ENCODE data around the gene DHRS11.

DHRS11 gene, protein sequence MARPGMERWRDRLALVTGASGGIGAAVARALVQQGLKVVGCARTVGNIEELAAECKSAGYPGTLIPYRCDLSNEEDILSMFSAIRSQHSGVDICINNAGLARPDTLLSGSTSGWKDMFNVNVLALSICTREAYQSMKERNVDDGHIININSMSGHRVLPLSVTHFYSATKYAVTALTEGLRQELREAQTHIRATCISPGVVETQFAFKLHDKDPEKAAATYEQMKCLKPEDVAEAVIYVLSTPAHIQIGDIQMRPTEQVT

DNA sequence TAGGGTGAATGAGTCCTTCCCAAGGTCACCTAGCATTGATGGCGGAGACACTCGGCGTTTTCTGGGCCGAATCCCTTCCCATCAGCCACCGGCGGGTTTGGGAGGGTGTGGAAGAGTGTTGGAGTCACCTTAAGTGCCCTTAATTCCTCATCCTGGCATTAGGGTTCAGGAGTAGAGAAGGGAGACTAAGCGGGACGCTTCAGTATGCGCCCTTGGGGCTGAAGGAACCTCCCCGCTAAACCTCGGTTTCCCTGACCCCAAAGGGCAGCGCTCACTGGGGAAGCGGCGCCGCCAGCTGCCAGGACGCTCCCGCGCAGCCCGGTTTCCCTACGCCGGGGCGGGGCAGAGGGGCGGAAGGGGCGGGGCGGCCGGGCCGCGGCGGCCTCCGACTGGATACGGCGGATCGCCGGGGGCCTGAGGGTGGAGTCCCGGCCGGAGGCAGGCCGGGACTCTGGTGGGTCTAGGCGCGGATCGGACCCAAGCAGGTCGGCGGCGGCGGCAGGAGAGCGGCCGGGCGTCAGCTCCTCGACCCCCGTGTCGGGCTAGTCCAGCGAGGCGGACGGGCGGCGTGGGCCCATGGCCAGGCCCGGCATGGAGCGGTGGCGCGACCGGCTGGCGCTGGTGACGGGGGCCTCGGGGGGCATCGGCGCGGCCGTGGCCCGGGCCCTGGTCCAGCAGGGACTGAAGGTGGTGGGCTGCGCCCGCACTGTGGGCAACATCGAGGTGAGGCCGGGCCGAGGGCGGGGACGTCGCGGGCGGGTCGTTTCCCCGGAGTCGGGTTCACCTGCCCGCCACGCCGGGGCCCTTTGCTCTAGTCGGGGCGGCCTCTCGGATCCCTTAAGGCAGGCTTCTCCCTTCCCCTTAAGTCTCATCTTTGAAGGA lies at the start of gene DHRS11:
TSS of gene DHRS11 (plus strand) at position 446 of the 882 bp plus-strand sequence. CDS start at position 577, 131 bp downstream.
- peak; percentile 84 for DNase-seq

DNA sequence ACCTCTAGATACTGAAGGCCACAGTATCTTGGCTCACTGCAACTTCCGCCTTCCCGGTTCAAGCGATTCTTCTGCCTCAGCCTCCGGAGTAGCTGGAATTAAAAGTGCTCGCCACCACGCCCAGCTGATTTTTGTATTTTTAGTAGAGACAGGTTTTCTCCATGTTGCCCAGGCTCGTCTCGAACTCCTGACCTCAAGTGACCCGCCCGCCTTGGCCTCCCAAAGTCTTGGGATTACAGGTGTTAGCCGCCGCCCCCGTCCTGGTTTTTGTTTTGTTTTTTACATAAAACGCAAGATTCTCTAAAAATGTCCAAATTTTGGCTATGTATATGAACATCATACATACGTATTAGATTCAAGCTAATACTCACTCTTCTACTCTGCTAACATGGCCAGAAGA lies 48.9 kb upstream of the DHRS11 start:
- no peak for DNase-seq

DNA sequence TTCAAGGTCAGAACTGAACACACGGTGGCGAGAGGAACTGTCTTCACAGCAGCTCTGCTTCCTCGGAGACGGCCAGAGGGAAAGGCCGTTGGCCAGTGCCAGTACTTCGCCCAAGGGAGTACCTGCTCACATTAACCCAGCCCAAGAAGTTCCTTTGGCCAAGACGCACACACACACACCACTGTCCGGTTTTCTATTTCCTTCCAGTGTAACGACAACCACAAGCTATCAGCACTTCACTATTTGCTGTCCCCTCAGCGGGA lies 47.7 kb upstream of the DHRS11 start:
- peak; percentile 67 for DNase-seq

DNA sequence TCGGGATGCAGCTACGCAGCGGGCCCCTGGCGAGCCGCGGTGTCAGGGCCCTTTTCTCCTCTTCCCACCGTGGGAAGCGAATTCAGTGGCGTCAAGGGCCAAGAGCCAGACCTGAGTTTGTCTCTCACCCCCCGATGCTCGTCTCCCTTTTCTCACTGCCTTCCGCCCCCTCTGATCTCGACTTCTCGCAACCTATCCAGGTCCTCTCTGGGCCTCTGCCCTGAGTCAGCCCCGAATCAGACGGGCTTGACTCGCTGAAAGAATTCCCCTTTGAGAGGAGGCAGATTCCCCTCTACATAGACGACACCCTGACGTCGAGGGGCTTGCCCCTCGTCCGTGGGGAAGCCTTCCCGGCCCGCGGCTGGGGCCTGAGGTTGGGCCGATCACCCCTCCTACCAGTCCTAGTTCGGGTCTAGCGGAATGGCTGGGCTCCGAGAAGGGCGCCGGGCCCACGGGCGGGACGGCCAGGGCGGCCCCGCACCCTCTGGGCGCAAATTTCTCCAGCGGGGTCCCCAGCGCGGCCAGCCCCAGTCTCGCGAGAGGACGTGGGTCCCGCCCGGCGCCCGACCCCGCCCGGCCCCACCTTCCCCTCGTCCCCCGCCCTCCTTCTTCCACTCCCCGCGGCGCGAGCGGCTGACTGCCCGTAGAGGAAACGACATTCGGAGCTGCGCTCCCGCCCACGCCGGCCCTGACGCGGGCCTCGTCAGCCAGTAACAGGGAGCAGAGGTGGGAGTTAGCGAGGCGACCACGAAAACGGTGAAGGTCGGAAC lies 47.2 kb upstream of the DHRS11 start, which contains the start of gene GGNBP2:
TSS of gene GGNBP2 (plus strand) at position 613 of the 770 bp plus-strand sequence. CDS start 806 bp downstream, outside the sequence.
- peak; percentile 94 for DNase-seq

DNA sequence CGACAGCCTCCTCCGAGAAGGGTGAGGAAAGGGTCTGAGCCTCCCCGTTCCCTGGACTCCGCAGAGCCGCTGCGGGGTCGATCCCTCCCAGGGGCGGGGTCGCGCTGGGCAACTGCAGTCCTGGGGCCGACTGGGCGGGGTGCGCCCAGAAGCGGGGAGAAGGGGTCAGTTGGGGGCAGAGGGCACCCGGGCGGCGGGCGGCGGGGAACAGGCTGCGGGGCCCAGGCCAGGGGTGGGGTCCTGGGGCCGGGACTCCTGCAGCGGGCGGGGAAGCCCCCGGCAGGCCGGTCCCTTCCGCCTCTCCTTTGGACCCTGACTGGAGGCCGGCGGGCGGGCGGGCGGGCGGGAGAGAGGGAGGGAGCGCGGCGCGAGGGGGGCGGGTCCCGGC lies 46.6 kb upstream of the DHRS11 start:
- DNase-seq, result no peak

DNA sequence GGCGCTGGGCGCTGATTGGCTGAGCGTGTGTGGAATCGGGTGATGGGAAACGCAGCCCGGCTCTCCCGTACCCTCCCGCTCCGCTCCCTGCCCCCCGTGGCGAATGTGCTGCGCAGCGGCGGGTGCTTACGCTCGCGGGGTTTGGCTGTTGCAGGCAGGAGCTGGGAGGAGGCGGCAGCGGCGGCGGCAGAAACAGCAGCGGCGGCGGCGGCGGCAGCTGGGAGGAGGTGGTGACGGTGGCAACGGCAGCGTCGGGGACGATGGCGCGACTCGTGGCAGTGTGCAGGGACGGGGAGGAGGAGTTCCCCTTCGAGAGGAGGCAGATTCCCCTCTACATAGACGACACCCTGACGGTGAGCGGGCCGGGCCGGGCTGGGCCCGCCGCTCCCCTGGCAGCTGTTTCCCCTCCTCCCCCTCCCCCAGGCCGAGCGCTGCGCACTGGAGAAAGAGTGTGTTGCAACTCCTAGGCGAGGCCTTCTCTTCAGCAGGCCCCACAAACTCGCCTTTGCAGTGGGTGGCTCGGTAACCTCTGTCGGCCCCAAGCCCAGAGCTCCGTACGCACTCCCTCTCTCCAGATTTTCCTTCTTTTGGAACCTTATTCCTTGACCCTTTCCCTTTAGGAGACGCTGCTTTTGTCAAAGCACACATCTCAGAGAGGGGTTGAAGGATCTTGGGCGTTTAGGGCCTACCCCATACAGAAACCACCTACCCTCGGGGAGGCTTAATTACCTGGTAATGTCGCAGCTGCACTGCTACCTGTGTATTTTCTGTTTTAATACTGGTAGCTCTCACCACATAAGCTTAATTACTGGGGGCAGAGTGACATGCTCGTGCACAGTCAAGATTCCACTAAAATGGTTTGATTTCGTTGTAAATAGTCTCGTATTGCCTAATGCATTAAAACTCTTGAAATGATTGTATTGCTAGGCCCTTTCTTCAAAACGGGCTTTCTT lies 45.9 kb upstream of the DHRS11 start:
- peak; percentile 97 for DNase-seq

DNA sequence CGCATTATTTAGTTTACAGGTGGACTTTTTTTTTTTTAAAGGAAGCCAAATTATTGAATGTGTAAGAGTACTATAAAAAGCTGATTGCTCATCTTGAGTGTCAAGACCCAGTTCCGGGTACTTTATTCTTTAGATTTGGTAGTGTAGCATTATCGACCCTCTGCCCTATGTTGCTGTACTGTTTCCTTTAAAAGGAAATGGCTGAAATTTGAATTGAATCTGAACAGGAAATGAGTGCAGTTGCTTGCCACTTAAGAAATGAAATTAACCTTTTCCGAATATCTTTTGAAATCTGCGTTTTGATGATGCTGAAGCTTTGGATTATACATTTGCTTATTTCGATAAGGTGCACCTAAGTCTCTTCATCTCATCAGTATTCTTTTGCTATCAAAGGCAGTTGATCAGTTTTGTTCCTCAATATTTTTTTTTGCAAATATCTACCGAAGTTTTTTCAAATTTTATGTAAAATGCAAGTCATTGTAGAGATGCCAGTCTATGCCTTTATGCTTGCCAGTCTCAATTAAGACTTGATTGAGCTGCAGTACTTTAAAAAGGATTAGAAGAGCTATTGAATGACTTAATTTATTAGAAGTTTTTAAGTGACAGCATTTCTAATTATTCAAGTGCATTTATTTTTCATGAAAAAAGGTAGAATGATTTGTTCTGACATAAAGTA lies 45.1 kb upstream of the DHRS11 start:
- no peak for DNase-seq

DNA sequence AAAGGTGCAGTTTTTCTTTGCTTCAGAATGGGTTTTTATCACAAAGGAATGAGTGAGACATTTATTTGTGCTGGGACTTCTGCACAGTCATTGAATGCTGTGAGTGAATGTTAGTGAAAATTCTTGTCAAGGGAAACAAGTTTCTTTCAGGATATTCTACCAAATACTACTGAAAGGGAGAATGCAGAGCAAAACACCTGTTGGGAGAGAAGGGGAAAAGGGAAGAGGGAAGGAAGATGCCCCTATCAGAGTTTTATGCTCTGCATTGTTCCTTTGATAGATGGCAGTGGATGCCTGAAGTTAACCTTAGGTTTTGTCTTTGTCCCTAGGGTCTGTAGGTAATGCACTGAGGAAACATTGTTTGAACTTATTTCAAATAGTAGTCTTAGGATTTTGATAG lies 43.9 kb upstream of the DHRS11 start:
- no peak for DNase-seq

DNA sequence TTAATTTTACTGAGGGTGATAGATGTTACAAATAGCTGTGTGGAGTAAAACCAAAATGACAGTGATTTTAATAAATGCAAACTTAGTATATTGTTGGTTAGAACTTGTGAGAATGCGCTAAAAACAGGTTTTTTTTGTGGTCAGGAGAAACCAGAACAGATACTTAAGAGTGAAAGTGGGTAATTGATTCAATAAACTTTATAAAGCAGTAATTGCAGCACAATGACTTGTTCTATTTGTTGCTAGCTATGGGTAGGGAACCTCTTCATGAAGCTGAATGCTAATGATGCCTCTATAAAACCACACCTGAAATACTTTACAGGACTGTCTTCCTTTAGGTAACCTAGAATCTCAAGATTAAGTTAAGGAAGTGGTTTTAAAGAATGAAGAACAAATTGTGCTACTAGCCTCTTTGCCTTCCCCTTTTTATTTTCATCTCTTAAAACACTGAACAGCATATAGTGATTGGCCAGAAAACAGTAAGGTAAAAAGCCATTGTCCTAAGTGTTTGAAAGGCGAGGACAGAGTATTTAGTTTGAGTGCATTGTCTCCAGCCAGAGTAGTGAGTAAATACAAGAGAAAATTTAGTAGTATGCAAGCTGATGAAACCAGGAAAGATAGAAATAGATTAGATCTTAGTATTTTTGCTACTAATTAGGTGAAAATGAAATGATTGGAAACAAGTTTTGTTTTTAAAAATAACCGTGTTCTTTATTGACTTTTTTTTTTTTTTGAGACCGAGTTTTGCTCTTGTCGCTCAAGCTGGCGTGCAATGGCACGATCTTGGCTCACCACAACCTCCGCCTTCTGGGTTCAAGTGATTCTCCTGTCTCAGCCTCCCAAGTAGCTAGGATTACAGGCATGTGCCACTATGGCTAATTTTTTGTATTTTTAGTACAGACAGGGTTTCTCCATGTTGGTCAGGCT lies 40.9 kb upstream of the DHRS11 start:
- no peak for DNase-seq

DNA sequence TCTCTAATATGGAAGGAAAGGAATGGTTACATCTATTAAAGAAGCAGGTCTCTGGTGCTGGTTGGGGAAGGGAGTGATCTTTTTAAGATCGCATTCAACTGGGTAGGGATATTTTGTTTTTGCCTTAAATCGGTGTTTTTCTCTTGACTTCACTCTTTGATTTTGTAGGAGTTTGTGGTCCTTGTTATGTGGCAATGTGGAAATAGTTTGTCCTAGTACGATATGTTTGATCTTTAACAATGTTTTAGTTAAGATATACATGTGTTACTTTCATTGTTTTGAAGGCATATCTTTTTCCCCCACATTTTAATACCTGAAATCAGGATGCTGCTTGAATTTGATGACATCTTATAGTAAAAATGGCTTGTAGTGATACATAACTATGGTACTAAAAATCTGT lies 38.2 kb upstream of the DHRS11 start:
- DNase-seq, result no peak

DNA sequence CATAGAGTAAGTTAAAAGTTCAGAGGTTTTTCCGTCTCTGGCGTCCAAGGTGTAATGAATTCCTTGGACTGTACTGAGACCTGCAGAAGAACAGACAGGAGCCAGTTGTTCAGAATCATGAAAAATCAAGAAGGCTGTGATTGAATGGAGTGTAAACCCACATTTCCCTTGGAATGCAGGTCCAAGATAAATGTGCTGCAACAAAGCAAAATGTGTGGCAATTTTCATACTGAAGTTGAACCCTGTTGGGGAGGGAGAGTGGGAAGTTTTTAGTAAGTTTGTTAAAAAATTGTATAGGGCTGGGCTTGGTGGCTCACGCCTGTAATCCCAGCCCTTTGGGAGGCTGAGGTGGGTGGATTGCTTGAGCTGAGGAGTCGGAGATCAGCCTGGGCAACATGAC lies 25.6 kb upstream of the DHRS11 start:
- DNase-seq, result no peak

DNA sequence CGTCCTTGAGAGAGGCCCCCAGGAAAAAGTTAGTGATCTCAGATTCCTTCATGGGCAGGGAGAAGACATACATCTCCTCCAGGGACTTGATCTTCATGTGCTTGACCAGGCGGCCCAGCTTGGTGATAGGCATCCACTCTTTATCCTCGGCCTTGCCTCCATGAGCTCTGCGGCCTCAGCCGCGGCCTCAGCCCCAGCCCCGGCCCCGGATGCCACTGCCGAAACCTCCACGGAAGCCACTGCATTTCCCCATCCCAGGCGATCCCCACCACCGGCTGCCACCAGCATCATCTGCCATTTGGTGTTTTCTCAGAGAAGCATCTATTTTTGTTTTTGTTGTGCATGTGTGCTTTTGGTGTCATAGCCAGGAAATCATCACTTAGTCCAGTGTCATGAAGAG lies 16.7 kb upstream of the DHRS11 start:
- DNase-seq, result no peak

DNA sequence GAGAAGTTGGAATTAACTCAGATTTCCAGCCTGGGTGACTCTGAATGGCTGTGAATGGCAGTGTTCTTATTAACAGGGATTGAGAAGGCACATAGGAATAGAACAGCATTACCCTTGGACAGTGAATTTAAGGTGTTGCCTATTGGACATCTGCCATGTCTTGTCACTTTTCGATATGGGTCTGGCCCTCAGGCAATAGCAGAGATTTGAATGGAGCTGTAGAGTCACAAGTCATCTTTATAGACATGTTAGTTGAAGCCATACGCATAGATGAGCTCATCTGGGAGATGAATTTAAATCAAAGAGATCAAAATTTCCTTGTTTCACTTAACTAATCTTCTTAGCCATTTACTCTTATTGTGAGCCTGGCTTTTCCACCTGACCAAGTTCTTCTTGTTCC lies 14.9 kb upstream of the DHRS11 start:
- DNase-seq, result no peak

DNA sequence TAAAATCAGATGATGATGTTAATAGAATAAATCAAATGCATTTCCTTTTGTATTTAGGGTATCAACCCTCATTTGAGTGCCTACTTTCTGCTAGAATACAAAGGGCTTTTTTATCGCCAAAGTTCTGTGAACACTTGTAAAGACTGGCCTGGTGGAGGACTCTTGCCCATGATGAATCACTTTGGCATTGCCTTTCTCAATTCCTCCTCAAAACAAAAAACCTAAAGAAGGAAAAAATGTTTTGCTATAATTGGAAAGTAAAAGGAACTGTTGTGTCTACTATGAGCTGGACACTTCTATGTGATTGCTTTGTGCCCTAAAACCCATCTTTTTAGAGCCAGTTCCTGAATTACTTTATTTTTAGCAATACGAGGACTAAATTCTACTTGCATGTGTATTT lies 13.0 kb upstream of the DHRS11 start:
- no peak for DNase-seq

DNA sequence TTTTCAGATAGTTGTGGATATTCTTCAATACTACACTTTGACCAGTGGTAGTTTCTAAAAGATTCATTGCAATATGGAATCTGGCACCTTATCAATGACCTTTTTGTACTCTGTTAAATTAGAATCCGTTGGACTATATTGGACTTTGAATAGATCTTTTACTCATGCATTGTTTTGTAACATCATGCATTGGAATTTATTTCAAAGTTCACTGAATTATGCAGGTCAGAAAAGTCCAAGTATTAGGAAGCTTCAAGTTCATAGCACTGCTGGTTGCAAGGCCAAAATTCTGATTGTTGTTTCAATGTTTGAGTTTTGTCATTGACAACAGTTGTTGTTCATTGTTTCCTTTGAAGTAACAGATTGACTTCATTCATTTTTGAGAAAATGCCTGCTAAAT lies 7.9 kb upstream of the DHRS11 start:
- no peak for DNase-seq

DNA sequence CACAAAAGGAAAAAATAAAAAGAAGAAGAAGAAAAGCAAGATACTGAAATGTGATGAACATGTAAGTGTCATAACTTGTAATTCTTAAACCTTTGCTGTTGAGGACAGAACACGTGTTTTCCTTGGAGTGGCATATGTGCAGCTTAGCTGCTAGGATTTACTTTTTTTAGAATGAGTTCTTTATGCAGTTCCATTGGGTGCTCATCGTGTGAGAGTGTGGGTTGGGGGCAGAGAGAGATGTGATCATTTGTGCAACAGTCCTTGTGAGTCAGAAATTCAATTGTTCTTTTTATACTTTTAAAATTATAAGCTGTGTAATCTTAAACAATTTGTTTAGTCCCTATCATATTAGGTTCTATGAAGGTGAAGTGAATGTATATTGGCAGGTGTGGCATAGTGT lies 5.5 kb upstream of the DHRS11 start:
- no peak for DNase-seq

DNA sequence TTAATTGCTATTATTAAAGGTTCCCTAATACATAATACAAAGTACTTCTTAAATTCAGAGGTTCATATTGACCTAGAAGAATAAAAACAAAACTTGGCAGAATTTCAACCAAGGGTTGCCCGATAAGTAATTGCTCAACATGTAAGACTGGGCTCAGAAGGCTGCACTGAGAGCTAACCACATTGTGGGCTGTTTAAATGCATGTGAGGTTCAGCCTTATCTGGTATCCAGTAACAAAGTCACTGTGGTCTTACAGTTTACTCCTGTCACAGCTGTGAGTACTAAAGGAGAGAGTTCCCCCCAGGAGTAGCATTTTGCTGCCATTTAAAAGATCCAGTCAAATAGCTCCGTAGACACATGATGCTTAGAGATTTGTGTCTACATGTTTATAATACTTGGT lies 1.6 kb upstream of the DHRS11 start:
- no peak for DNase-seq

DNA sequence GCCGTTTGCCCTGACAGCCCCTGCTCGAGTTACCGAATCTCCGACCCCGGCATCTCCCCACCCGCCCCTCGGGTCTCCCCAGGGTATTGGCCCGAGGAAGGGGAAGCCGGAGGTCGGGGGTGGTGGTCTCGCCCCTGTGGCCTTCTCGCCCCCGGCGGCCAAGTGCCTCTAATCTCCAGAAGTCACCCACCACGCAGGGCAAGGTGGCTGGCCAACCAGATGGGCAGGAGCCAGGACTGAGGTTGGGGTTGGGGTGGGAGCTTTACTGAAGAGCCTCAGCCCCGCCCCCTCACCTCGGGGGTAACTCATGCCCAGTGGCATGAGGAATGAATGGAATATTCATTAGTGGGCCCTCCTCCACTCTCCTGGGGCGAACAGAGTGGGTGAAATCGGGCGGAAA lies 637 bp downstream of the DHRS11 start:
- no peak for DNase-seq

DNA sequence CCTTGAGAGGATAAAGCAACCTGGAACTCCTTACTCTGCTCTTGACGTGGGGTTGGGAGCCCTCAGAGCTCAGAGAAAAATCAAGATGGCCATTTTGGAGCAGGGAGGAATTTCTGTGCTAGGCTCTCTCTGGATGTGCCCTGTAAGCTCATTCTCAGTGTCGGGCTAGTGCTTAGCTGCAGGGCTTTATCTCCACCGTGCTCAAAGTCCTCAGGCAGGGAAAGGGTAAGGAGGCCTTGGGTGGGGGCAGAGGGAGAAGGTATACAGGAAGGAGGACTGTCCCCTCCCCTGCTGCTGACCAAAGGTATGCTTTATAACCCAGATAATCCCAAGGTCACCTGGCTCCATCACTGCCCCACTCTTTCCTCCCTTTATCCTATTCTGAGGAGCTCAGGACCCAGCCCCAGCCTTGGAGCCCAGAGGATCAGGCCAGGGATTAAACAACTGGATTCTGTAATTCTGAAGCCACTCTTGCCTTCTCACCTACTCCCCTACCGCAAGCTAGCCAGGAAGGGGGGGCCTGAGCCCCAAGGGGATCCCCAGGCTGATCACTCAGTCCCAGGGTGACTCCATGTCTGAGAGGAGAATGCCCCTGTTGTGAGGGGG lies 1.1 kb downstream of the DHRS11 start:
- DNase-seq, result no peak

DNA sequence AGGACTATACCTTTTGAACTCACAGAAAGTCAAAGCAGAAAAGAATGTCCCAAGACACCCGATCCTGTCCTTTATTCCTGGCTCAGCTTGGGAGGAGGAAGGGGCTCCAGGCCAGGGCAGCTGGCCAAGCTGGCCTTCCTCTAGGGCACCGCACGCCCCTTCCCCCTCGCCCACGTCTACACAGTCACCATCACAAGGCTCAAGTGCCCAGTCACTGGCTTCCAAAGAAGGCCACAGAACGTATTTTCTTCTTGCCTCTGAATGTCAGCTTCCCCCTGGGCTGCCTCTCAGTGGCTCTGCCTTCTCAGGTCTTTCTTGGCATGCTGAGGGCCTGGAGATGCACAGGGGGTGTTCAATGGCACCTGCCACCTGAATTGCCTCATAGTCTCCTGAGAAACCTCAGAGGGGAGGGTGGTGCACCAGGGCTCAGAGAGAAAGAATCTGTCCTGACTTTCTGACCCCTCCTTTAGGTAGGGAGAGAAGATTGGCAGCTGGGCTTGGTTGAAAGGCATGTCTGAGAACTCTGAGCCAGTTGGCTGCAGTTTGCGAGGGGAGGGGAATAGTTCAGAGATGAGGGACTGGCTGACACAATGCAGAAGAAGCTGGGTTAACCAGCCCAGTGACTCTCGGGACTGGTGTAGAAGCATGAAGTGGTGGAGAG lies 2.1 kb downstream of the DHRS11 start:
- no peak for DNase-seq
